Endothelial cell of umbilical vein (primary cell): Measurements from ENCODE around the gene GTF2E1.

Experiments
- CTCF ChIP-seq, 2 donors: IDR thresholded peaks; 1 replicate in 1 of 2; 2 replicates in 1 of 2; pipeline ENCODE4 v1.5.1; 2011; ENCODE audit warnings: low read length in 2 of 2, mild to moderate bottlenecking in 2 of 2, moderate library complexity in 2 of 2, control low read depth in 1 of 2, inconsistent platforms in 1 of 2, low read depth in 1 of 2; ENCODE audit not compliant: insufficient read depth in 1 of 2; ENCODE audit errors: extremely low read depth in 1 of 2
- GATA2 ChIP-seq: IDR thresholded peaks from 2 replicates; pipeline ENCODE4 v1.7.0; 2011; ENCODE audit warnings: low read depth, mild to moderate bottlenecking, moderate library complexity, mixed read lengths, low read length; ENCODE audit not compliant: insufficient read length, insufficient read depth
- MAX ChIP-seq: IDR thresholded peaks from 2 replicates; pipeline ENCODE4 v1.6.1; 2011; ENCODE audit not compliant: insufficient read depth, insufficient read length
- MYC ChIP-seq: IDR thresholded peaks from one replicate; pipeline ENCODE4 v1.6.1; 2011; ENCODE audit warnings: mild to moderate bottlenecking, low read depth, low read length
- POLR2A ChIP-seq: IDR thresholded peaks from 2 replicates; pipeline ENCODE4 v1.6.1; 2012; ENCODE audit warnings: low read depth, mild to moderate bottlenecking, control low read depth, low read length
- POLR2AphosphoS5 ChIP-seq: IDR thresholded peaks from 2 replicates; pipeline ENCODE4 v1.6.1; 2012; ENCODE audit warnings: low read depth, mild to moderate bottlenecking, control low read depth, low read length, moderate library complexity; ENCODE audit not compliant: insufficient read depth

GRCh38 chr3:120780977-120781376 lies 38.4 kb downstream of the GTF2E1 start:
- TF ChIP-seq CTCF (IDR thresholded peaks at IDR 0.05; ENCODE audit: extremely low read depth in 1 of 2, insufficient read depth in 1 of 2, low read depth in 1 of 2, low read length in 2 of 2) (no peak), GATA2 (no peak), POLR2A (no peak), MAX (peak; percentile 38), POLR2AphosphoS5 (peak; percentile 95), MYC (no peak)
